ENCODE data around the gene MAMSTR. TPM values are rescaled to one million over a fixed set of nuclear protein-coding genes. Genes with fewer than 3 reads are reported as not detected.

Gene MAMSTR
- total RNA-seq, 1 donor from 2014 or later: 0.58 TPM

DNA sequence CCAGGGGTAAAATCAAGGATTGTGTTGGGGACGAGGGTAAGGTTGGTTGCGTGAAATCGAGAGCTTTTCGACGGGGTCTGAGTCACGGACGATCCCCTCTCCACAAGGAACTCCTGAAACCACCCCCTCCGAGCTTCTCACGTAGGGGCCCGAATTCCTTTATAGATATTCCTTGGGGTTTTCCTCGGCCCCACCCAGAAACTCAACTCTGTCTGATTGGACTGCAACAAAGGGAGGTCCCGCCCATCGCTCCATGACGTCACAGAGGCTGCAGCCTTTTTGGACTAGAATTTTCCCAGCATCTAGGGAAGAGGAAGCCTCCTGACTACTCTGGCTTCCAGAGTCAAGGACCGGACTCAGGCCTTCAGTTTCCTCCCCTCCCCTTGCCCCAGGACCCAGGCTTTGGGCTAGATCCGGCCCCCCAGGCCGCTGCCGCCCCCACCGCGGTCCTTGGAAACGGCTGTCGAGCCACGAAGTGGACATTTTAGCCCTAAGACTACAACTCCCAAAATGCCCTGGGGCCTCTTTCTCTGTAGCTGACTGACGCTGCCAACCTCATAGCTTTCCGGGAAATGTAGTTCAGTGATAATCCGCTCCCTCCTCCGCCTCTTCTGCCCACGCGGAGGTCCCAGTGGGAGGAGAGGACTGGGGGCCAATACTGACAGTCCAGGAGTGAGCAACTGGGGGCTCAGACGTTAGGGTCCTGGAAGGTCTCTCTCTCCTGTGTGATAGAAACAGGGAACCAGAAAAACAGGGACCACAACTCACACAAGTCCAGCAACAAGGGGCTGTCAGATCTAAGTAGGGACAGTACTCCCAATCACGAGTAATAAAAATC lies 27.4 kb upstream of the MAMSTR start, which contains the start of gene IZUMO1:
IZUMO1 (minus strand) TSS at position 172 of the 838 bp plus-strand sequence. CDS start 1,050 bp downstream, outside the sequence.
- no peak for DNase-seq (ENCODE audit: low spot score)

DNA sequence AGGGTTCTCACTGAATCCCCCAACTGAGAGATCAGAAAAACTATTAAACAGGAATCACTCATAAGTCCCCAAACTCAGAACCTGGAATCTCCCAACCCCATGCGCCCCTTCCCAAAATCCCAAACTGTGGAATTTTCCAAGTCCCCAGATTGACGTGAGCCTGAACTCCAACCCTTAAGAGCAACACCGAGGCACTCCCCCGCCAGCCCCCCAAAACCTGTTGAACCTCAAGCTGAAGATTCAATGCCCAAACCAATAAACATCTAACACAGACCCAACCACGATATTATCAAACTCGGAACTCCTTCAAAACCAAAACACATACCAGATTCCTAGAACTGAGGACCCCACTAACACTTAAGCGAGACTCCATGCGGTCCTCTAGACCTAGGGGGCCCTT lies 26.6 kb upstream of the MAMSTR start:
- no peak for DNase-seq (ENCODE audit: low spot score)

DNA sequence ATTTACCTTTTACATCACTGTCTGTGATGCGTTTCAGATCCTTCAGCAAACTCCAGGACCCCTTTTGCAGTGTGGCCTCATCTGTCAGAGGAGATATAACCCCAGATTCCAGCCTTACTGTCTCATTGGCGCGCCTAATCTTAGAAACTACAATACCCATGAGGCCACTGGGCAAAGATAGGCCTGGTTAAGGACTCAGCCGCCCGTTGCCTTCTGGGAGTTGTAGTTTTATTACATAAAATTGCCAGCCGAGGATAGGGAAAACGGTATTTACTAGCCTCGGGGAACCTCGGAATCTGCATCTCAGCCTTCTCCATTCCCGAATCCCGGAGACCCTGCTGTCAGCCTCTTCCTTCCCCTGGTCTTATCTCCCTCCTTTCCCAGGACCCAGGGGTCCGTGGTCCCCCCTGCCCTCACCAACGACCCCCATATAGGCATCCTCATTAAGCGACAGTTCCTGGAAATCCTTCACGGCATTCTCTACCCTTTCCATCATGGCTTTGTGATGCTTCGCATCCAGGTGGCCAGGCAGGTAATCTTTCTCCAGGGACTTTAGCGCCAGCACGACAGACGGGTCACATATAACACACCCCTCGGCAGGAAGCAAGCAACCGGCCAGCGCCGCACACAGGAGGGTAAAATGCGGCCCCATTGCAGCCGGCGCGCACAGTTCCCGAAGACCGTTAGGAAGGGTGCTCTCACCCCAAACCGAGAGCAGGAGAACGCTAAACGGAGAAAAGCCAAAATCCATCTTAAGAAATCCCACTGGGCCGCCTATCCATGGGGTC lies 25.9 kb upstream of the MAMSTR start:
- DNase-seq (ENCODE audit: low spot score): no peak

DNA sequence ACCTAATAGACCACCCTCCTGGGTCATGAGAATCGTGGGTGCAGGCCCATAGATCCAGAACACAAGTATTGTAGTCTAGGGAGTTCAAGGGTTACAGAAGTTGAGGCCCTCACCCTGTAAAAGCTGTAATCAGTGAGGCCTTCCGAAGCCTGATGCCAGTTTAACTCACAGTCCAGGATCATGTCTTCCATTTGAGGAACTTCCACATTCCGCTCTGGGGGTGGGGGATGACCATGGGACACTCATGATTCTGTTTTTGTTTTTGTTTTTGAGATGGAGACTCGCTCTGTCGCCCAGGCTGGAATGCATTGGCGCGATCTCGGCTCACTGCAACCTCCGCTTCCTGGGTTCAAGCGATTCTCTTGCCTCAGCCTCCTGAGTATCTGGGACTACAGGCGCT lies 22.6 kb upstream of the MAMSTR start:
- DNase-seq (ENCODE audit: low spot score): no peak

DNA sequence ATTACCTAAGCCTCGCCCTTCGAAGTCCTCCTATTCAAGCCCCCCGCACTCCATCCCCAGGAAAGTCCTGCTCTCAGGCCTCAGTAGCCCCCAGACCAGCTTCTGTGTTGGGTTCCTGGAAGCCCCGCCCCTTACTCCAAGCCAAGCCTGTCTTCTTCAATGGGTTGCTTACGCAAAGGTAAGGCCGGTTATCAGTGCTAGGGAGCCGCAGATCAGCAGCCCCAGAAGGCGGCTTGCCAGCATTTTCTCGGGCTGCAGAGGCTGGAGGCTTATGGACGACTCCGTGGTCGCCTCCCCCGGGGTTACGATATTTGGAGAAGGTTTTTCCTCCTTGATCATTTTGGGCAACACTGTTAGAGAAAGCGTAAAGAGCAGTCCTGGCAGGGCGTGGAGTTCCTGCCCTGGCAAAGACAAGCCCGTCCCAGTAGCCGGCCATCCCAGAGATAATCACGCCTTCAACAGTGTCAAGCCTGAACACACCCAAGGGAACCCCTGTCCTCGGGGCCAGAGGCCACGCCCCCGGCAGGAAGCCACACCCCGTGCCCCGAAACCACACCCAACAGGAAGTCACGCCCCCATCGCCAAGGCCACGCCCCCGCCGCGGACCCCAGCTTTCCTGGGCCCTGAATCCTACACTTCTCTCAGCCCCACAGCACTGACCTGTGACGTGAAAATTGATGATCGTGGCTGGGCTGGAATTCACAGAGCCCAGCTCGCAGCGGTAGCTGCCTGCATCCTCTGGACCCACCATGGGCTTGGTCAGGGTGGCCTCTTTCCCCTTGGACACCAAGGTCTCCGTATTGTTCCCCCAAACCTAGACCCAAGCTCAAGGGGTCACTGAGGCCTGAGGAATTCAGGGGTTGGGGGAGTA lies 21.8 kb upstream of the MAMSTR start:
- DNase-seq (ENCODE audit: low spot score): no peak

DNA sequence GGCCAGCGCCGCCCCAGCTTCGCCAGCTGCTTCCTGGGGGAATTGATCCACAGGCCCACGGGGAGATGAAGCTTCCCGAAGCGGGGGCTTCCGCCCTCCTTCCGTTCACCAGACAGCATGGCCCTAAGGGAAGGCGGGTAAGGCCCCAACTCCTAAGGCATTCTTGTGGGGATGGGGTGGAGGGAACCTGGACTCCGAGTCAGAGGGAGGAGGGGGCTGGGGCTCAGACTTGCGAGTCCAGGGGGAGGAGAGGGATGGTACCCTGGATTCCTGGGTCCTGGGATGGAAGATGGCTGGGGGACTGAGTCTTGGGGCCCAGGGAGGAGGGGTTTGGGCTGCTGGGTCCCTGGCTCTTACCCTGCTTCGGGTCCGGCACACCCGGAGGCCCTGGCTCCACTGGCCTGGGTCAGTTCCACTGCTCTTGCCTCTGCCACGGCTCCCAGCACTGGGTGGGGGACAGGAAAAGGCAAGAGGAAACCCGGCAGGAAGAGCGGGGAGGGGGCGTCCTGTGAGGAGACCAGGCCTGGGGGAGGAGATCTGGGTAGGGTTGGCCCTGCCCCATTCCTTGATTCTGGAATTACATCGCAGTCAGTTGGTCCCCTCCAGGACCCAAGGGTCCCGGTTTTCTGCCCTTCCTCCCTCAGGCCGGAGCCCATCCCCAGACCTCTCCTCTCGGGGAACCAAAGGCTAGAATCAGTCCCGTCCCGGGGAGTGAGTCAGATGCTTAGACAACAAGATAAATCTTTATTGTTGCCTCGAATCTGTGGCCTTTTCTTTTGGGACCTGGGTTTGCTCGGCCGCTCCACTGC lies 20.8 kb upstream of the MAMSTR start, which contains the start of gene RASIP1:
RASIP1 (minus strand) TSS at position 447 of the 809 bp plus-strand sequence; CDS start at position 119, 328 bp downstream.
- no peak for DNase-seq (ENCODE audit: low spot score)

DNA sequence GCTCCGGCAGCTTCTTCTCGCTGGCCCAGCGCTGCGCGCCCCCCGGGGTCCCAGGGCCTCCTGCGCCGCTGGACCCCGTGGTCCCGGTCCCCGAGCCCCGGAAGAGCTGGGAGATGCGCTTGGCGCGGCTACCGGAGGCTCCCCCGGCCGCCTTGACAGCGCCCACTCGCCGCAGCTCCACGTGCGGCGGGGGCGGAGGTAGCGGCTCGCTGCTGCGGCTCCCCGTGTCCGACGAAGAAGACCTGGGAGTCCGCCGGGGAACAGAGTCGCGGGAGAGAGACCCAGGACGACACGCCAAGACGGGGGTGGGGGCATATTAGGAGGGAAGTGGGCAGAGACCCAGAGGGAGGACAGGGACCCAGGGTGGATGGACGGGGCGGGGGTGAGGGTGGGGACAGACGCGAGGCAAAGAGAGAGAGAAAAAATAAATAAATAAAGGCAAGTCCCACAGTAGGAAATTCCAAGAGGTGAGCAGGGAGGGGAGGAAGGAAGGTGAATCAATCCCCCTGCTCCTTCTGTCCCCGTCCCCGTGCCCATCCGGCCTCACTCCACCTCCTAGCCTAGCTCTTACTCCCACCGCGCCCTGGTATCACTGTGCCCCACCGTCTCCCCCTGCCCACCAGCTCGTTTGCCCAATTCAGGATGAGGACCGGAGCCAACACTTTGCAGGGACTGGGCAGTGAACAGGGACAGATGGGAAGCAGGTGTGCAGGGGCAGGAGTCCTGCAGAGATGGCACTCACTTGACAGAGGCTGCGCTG lies 20.1 kb upstream of the MAMSTR start:
- DNase-seq (ENCODE audit: low spot score): no peak

DNA sequence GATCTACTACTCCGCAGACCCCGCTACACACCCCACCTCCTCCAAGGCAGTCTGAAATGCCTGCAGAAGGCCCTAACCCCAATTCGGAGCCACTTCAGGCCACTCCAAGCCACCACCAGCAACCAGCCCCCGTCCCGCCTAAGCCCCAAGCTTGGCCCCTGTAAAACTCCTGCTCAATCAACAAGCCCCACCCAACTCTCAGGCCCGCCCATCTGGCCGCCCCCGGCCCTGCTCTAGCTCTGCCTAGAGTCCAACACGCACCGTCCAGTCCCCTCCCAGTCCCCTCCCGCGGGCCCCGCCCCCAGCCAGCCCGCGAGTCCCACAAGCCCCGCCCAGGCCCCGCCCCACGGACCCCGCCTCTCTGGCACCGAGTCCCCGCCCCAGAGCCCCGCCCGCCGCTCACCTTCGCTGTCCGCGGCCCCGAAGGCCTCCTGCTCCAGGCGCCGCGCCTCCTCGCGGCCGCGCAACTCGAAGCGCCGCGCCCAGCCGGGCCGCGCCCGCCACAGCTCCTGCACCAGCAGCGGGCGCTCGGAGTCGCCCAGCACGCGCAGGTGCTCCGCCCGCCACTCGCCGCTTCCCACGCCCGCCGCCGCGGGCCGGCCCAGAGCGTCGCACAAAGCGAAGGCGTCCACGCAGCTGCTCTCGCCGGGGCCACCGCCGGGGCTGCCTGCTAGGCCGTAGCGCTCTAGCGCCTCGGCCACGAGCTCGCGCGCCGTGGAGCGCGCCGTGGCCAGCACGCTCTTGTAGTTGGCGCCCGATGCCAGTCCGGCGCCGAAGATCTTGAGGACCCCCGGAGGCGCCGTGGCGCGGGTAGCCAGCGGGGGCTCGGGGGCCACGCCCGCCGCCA lies 19.3 kb upstream of the MAMSTR start:
- DNase-seq (ENCODE audit: low spot score): peak; percentile 95

DNA sequence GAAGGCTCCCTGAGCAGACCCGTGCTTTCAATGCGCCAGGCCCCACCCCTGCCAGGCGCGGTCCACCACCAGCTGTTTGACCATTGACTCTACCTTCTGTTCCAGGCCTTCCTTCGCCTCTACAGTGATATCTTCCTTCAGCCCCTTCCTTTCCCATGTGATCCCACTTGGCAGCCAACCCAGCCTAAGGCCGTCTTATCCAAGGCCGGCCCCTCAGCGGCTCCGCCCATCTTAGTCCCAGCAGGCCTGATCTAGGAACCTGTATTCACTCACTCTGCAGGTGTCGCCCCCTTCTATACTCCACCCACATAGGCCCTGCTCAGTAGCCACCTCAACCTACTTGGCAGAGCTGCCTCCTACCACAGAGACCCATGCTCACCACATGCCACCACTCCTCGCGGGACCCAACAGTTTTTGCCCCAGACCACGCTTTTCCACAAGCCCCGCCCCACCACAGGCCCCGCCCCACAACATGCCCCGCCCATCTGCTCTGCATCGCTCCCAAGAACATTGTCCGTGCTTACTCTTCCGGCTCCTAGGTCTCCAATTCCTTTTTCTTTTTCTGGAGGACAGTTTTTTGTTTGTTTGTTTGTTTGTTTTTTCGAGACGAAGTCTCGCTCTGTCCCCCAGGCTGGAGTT lies 18.0 kb upstream of the MAMSTR start:
- no peak for DNase-seq (ENCODE audit: low spot score)

DNA sequence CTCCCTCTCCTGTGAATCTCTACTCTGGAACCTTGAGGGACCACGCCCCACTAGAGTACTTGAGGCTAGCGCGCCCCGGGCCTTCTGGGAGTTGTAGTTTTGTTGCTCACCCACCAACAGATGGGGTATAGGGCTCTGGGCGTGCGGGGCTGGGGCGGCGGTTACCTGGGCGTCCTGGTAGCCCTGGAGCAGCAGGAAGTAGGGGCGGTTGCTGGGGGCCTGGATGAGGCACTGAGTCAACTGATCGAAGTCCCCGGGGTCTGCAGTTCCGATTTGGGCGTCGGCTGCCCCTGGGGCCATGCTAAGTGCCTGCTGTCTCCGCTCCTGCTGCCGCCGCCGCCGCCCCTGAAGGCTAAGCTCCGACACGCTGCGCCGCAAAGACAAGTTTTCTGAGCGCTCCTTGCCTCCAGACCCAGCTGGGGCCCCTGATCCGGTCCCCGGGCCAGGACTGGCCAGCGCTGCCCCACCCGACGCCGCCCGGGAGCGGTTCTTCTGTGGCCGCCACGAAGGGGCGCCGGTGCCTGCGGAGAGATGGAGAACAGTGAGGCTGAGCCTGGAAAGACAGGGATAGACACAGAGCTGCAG lies 15.6 kb upstream of the MAMSTR start:
- no peak for DNase-seq (ENCODE audit: low spot score)

DNA sequence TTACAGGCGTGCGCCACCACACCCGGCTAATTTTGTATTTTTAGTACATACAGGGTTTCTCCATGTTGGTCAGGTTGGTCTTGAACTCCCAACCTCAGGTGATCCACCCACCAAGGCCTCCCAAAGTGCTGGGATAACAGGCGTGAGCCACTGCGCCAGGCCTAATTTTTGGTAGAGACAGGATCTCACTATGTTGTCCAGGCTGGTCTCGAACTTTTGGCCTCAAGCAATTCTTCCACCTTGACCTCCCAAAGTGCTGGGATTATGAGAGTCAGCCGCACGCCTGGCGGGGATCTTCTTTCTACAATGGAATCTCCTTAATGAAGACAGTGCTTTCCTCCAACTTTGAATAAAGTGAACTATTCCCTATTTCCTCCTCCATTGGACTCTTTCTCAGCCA lies 15.1 kb upstream of the MAMSTR start:
- DNase-seq (ENCODE audit: low spot score): no peak

DNA sequence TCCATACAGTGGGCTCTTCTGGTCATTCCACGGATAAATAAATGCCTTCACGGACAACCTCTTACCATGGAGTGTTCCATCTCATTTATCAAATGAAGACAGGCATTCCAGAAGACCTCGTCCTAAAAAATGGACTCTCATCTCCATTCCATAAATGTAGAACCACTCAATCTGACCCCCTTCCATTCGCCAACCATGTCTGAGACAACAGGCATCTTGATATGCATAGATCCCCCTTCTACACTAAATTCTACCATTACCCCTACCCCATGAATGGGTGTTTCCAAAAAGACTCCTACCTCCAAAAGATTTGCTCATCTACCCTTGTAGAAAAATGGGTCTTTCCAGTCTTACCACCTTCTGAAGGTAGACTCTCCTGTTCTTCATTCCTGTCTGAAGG lies 11.9 kb upstream of the MAMSTR start:
- DNase-seq (ENCODE audit: low spot score): no peak

DNA sequence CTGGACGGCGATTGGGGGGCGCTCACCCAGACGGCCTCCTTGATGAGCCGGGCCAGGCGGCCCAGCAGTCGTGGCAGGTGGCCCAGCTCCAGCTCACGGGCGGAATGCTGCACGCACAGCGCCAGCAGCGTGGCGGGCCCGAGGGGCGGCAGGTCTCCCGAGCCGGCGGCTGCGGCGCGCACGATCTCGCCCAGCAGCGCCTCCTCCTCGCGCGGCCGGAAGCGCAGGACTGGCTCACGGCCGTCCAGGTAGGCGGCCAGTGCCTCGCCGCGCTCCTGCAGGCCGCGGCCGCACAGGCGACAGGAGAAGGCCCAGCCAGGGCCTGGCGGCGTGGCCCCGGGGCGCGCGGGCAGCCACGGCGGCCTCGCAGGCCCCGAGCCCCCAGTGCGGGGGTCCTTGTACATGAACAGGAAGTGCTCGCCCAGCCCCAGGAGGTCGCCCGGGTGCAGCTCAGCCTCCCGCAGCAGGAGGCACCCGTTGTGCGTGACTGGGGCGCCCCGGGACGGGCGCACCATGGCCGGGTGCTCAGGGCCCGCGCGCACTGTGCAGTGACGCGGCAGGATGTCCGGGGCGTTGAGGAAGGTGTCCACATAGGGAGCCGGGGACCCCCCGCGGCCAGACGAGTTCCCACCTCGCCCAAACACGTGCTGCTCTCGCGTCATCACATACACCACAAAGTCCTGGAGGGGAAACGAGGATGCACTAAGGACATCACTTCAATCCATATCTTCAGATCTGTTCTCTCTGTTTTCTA lies 9.6 kb upstream of the MAMSTR start:
- no peak for DNase-seq (ENCODE audit: low spot score)

DNA sequence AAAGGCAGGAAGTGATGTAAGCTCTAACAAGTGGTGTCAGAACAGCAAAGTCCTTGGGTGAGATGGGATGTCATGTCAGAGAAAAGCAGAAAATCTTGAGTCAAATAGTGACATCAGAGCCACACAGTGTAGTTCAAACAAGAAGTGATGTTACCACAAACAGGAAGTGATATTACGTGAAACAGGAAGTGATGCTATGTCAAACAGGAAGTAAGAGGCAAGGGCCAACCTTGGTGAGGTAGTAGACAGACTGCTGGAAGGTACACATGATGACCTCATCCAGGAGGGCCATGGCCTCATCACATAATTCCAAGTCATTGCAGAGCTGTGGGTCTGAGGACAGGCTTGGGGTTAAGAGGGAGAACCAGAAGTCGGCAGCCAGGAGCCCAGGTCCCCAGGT lies 7.0 kb upstream of the MAMSTR start:
- DNase-seq (ENCODE audit: low spot score): no peak

DNA sequence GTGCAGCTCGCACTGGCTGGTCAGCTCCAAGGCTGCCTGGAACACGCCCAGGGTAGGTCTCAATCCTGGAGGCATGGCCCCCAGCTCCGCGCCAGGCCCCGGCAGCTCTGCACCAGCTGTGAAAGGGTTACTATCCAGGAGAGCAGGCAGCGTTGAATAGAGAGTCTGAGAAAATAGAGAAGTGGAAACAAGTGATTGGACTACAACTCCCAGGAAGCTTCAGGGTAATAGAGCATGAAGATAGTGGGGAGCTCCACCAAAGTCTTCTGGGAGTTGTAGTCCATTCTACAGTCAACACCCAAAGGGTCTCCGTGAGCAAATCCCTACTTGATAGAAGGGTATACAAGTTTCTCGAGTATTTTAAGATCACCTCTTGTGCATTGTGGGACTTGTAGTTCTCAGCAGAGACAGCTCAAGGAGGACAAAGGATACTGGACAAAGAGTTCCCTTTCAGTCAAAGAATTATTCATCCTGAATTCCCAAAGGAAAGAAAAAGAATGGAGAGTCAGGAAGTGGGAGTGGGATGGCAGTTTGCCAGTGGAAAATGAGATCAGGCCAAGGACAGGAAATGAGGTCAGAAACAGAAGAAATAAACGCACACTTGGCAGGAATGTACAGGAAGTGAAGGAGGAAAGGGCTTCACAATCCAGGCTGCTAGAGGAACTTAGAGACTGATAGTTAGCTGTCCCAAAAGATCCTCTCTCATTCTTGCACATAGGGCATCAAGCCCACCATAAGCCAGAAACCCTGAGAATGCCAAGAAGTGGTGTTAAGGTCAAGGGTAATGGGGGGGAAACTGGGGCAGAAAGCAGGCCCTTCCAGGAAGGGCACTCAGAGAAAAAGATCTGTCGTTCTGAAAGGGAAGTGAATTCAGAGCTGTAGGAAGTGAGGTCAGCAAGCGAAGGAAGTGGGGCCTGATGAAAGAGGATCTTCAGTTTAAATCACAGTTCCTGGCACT lies 5.5 kb upstream of the MAMSTR start:
- DNase-seq (ENCODE audit: low spot score): no peak

DNA sequence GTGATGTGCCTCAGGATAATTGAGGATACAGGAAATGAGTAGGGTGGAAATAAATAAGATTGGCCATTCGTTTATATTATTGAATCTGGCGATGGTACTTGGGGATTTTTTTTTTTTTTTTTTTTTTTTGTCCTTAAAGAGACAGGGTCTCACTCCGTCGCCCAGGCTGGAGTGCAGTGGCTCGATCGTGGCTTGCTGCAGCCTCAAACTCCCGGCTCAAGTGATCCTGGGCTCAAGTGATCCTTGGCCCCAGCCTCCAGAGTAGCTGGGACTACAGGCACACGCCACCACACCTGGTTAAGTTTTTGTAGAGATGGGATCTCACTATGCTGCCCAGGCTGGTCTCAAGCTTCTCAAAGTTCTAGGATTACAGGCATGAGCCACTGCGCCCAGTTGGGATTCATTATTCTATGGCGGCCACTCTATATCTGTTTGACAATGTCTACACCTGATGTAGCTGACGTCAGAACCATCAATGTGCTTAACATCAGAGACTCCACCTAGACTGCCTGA lies 2.7 kb upstream of the MAMSTR start:
- no peak for DNase-seq (ENCODE audit: low spot score)

Measured in mesenteric fat pad (tissue), 1 donor.